Activated CD4-positive, alpha-beta T cell treated with anti-CD3 and anti-CD28 coated beads, Interleukin-2, Interleukin-4, amounts not matched to agents 100 ng/mL and 50 ng/mL, durations not matched to agents 16 hours and 8 hours (primary cell): ENCODE results near the gene ZNF700.
"Not testable (repeated sequence)": the region's sequence is repeated elsewhere in the genome, so short reads cannot be mapped to it uniquely, and the experiment has no call there.

ENCODE experiments used
- DNase-seq: peaks from one replicate; pipeline ENCODE4 v3.0.0-alpha.2; 2020; ENCODE audit warnings: low spot score

Gene ZNF700

GRCh38 chr19:11924886-11925650 lies at the start of gene ZNF700:
ZNF700 (plus strand) TSS chr19:11925107; CDS start chr19:11925211, 104 bp downstream.
- peak; percentile 97 for DNase-seq

GRCh38 chr19:11879687-11880266 lies 45.1 kb upstream of the ZNF700 start:
- peak; percentile 11 for DNase-seq

GRCh38 chr19:11880598-11880997 lies 44.3 kb upstream of the ZNF700 start:
- no peak for DNase-seq

- DNase-seq: peak; percentile 46
Observed at GRCh38 chr19:11881151-11881800, 43.6 kb upstream of the ZNF700 start.

GRCh38 chr19:11882606-11883005 lies 42.3 kb upstream of the ZNF700 start:
- DNase-seq: no peak

GRCh38 chr19:11887234-11887610 lies 37.7 kb upstream of the ZNF700 start:
- no peak for DNase-seq

- DNase-seq: no peak
Observed at GRCh38 chr19:11887611-11888531, 37.0 kb upstream of the ZNF700 start, which contains the start of gene ZNF69. ZNF69 (plus strand) TSS chr19:11887782; CDS start chr19:11887924, 142 bp downstream.

GRCh38 chr19:11889901-11890300 lies 35.0 kb upstream of the ZNF700 start:
- DNase-seq: not testable (repeated sequence)

- DNase-seq: no peak
Observed at GRCh38 chr19:11890634-11891033, 34.3 kb upstream of the ZNF700 start.

- DNase-seq: no peak
Observed at GRCh38 chr19:11894851-11895250, 30.1 kb upstream of the ZNF700 start.

GRCh38 chr19:11902228-11902627 lies 22.7 kb upstream of the ZNF700 start:
- DNase-seq: no peak

- DNase-seq: no peak
Observed at GRCh38 chr19:11905928-11906327, 19.0 kb upstream of the ZNF700 start.

GRCh38 chr19:11911937-11912336 lies 13.0 kb upstream of the ZNF700 start:
- DNase-seq: not testable (repeated sequence)

- DNase-seq: not testable (repeated sequence)
Observed at GRCh38 chr19:11914417-11915051, 10.4 kb upstream of the ZNF700 start.

GRCh38 chr19:11921852-11922495 lies 2.9 kb upstream of the ZNF700 start:
- DNase-seq: no peak

GRCh38 chr19:11925651-11926187 lies 812 bp downstream of the ZNF700 start:
- not testable (repeated sequence) for DNase-seq

- DNase-seq: no peak
Observed at GRCh38 chr19:11927227-11927626, 2.3 kb downstream of the ZNF700 start.

GRCh38 chr19:11931051-11931450 lies 6.1 kb downstream of the ZNF700 start:
- no peak for DNase-seq

GRCh38 chr19:11931513-11931912 lies 6.6 kb downstream of the ZNF700 start:
- DNase-seq: no peak

- not testable (repeated sequence) for DNase-seq
Observed at GRCh38 chr19:11935829-11936228, 10.9 kb downstream of the ZNF700 start.

- not testable (repeated sequence) for DNase-seq
Observed at GRCh38 chr19:11938383-11938782, 13.5 kb downstream of the ZNF700 start.
